ENCODE data around the gene PCDHGA1. TPM values are rescaled to one million over a fixed set of nuclear protein-coding genes. Genes with fewer than 3 reads are reported as not detected.

PCDHGA1 gene
- total RNA-seq (ENCODE audit: low replicate concordance): 1.0 and 1.5 TPM in 2 replicates

DNA sequence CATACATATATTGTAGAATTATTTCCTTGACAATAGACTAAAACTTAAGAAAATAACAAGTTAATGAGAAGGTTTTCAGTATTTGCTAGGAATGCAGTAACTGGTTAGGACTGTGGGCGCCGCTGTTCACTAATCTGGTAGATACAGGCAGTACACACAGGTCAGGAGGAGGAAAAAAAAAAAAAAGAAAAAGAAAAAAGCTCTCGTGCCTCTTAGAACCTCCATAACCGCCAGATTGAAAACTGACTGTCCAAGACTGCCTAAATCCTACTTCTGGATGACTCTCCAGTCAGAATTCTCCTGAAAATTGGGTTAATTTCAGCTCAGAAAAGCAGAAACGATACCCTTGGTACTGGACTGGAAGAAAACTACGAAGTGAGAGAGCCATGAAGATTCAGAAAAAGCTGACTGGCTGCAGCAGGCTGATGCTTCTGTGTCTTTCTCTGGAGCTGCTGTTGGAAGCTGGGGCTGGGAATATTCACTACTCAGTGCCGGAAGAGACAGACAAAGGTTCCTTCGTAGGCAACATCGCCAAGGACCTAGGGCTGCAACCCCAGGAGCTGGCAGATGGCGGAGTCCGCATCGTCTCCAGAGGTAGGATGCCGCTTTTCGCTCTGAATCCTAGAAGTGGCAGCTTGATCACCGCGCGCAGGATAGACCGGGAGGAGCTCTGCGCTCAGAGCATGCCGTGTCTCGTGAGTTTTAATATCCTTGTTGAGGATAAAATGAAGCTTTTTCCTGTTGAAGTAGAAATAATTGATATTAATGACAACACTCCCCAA lies at the start of gene PCDHGA1:
TSS of gene PCDHGA1 (plus strand) at position 216 of the 782 bp plus-strand sequence.
- Histone ChIP-seq H3K4me2 (no peak within 1 kb of the TSS), H3K4me1 (no peaks in the 10 kb centered on the region), H3K27ac (no peak within 1 kb of the TSS), H3K36me3 (peaks cover 4% of the 10 kb centered on the region), H3K9ac (no peak within 1 kb of the TSS), H4K20me1 (ENCODE audit: low read depth) (no peaks in the 10 kb centered on the region), H3K79me2 (ENCODE audit: low read depth) (no peaks in the 10 kb centered on the region), H3K27me3 (no peaks in the 10 kb centered on the region), H2AFZ (replicated peaks) (no peak within 1 kb of the TSS), H3F3A (ENCODE audit: low read depth) (no peaks in the 10 kb centered on the region), H3K9me3 (ENCODE audit: low read depth) (peaks cover 6% of the 10 kb centered on the region), H3K4me3 (no peak within 1 kb of the TSS)
- no peak for TF ChIP-seq EZH2phosphoT487 (IDR thresholded peaks at IDR 0.05)
- TF ChIP-seq, protein P1, sequence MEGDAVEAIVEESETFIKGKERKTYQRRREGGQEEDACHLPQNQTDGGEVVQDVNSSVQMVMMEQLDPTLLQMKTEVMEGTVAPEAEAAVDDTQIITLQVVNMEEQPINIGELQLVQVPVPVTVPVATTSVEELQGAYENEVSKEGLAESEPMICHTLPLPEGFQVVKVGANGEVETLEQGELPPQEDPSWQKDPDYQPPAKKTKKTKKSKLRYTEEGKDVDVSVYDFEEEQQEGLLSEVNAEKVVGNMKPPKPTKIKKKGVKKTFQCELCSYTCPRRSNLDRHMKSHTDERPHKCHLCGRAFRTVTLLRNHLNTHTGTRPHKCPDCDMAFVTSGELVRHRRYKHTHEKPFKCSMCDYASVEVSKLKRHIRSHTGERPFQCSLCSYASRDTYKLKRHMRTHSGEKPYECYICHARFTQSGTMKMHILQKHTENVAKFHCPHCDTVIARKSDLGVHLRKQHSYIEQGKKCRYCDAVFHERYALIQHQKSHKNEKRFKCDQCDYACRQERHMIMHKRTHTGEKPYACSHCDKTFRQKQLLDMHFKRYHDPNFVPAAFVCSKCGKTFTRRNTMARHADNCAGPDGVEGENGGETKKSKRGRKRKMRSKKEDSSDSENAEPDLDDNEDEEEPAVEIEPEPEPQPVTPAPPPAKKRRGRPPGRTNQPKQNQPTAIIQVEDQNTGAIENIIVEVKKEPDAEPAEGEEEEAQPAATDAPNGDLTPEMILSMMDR (IDR thresholded peaks at IDR 0.05): peak; percentile 33
- Mint-ChIP-seq H3K27me3 (ENCODE audit: insufficient read depth, low read depth) (peaks cover 6% of the 10 kb centered on the region), H3K27ac (no peak within 1 kb of the TSS), H3K4me1 (no peaks in the 10 kb centered on the region), H3K9me3 (peaks cover 44% of the 10 kb centered on the region), H3K36me3 (no peaks in the 10 kb centered on the region), H3K4me3 (no peak within 1 kb of the TSS)
- DNase-seq (ENCODE audit: low spot score): peak; percentile 13

DNA sequence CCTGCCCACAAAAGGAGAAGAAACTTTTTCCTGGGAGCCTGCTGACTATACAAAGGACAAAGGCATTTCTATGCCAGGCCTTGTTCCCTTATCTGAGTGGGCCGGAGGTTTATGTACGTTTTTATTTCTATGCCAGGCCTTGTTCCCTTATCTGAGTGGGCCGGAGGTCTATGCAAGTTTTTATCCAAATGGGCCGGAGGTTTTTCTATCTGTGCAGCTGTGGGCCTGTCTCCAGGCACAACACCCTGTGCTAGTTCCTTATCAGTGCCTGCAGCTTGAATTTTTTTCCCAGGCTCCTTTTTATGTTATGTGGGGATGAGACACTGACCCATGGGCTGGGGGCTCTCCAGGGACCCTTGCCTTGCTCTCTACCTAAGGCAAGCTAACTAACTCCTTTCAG lies 31.9 kb upstream of the PCDHGA1 start:
- H3K27me3 Mint-ChIP-seq (ENCODE audit: insufficient read depth, low read depth): peaks cover 7% of the 10 kb centered on the region
- Histone ChIP-seq H3K36me3 (no peaks in the 10 kb centered on the region), H3F3A (ENCODE audit: low read depth) (no peaks in the 10 kb centered on the region), H3K4me1 (no peaks in the 10 kb centered on the region), H3K4me3 (no peak overlapping the region), H4K20me1 (ENCODE audit: low read depth) (no peaks in the 10 kb centered on the region), H3K9ac (no peak overlapping the region), H3K4me2 (no peak overlapping the region), H3K27me3 (no peaks in the 10 kb centered on the region), H3K27ac (no peak overlapping the region), H3K79me2 (ENCODE audit: low read depth) (no peaks in the 10 kb centered on the region), H3K9me3 (ENCODE audit: low read depth) (no peaks in the 10 kb centered on the region), H2AFZ (replicated peaks) (no peak overlapping the region)
- peaks cover 77% of the 10 kb centered on the region for H3K9me3 Mint-ChIP-seq
- DNase-seq (ENCODE audit: low spot score): no peak
- H3K4me3 Mint-ChIP-seq: no peak overlapping the region
- H3K4me1 Mint-ChIP-seq: no peaks in the 10 kb centered on the region
- H3K36me3 Mint-ChIP-seq: peaks cover 26% of the 10 kb centered on the region
- H3K27ac Mint-ChIP-seq: no peak overlapping the region
- TF ChIP-seq EZH2 (IDR thresholded peaks at IDR 0.05) (no peak), EZH2phosphoT487 (IDR thresholded peaks at IDR 0.05) (no peak)
- TF ChIP-seq, protein P1 (IDR thresholded peaks at IDR 0.05): no peak

DNA sequence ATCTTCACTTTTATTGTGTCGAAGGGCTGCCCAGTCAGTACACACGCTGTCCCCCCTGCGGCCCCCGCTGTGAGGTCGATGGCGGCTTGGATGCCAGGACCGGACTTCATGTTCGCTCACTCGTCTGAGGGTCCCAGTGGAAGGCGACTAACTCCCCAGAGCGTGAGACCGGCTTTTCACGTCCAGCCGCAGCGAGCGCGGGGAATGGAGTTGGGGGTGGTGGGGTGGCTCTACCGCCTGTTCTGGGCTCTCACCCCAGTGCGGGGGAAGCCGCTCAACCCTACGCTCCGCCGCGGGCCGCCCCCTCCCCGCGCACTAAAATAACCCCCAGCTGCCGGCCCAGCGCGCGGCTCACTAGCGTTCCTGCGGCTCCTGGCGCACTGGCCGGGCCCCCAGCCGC lies 26.6 kb upstream of the PCDHGA1 start, which contains the start of gene SLC25A2:
TSS of gene SLC25A2 (minus strand) at position 294 of the 400 bp plus-strand sequence. CDS start at position 110, 184 bp downstream.
- Mint-ChIP-seq H3K36me3 (peaks cover 28% of the 10 kb centered on the region), H3K4me3 (no peak within 1 kb of the TSS), H3K27me3 (ENCODE audit: insufficient read depth, low read depth) (peaks cover 10% of the 10 kb centered on the region), H3K27ac (no peak within 1 kb of the TSS), H3K9me3 (peaks cover 80% of the 10 kb centered on the region), H3K4me1 (no peaks in the 10 kb centered on the region)
- Histone ChIP-seq H3K4me3 (no peak within 1 kb of the TSS), H3K79me2 (ENCODE audit: low read depth) (no peaks in the 10 kb centered on the region), H3K4me1 (no peaks in the 10 kb centered on the region), H3K27ac (no peak within 1 kb of the TSS), H3F3A (ENCODE audit: low read depth) (no peaks in the 10 kb centered on the region), H4K20me1 (ENCODE audit: low read depth) (no peaks in the 10 kb centered on the region), H3K9ac (no peak within 1 kb of the TSS), H2AFZ (replicated peaks) (no peak within 1 kb of the TSS), H3K4me2 (no peak within 1 kb of the TSS), H3K9me3 (ENCODE audit: low read depth) (no peaks in the 10 kb centered on the region), H3K27me3 (no peaks in the 10 kb centered on the region), H3K36me3 (no peaks in the 10 kb centered on the region)
- TF ChIP-seq EZH2phosphoT487 (IDR thresholded peaks at IDR 0.05) (no peak), EZH2 (IDR thresholded peaks at IDR 0.05) (no peak)
- TF ChIP-seq, protein P1 (IDR thresholded peaks at IDR 0.05): no peak
- no peak for DNase-seq (ENCODE audit: low spot score)
